ENCODE data around the gene MCTP1.

DNA sequence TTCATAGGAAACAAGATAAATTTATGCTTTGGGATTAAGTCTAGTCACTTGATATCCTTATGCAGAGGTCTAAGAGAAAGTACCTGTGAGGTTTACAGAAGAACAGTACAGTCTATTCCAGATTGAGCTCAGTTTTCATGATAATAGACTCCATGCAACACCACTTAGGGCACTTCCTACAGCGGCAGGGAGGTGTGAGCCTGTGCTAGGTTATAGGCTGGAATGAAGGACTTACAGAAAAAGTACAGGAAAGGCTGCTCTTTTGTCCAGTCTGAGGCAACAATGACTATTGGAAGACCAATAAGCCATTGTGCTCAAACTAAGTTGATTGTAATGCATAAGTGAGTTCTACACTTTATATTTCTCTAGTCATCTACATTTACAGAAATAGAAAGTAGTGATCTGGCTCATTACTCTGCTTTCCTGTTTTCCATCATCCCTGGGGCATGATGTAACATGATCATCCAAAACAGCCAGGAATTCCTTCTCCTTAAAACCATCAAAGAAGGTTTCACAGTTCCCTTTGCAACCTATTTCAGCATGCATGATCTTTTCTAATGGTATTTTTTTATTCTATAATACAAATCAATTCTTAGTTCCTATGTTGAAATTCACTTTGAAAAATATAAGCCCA lies 343.7 kb downstream of the MCTP1 start:
- TF ChIP-seq BHLHE40 (IDR thresholded peaks at IDR 0.05; ENCODE audit: borderline replicate concordance) (no peak), SP1 (IDR thresholded peaks at IDR 0.05) (no peak), FOXM1 (IDR thresholded peaks at IDR 0.05; ENCODE audit: borderline replicate concordance) (no peak), ELF4 (IDR thresholded peaks at IDR 0.05) (no peak), FOXK2 (IDR thresholded peaks at IDR 0.05) (no peak), FOXA1 (IDR thresholded peaks at IDR 0.05) (no peak), ZNF384 (IDR thresholded peaks at IDR 0.05) (no peak), TARDBP (IDR thresholded peaks at IDR 0.05) (no peak), LEF1 (IDR thresholded peaks at IDR 0.05; ENCODE audit: borderline replicate concordance) (no peak), ARNT (IDR thresholded peaks at IDR 0.05) (no peak), SUZ12 (IDR thresholded peaks at IDR 0.05) (no peak), CTBP1 (IDR thresholded peaks at IDR 0.05; ENCODE audit: borderline replicate concordance) (no peak)
- TF ChIP-seq, protein P1, sequence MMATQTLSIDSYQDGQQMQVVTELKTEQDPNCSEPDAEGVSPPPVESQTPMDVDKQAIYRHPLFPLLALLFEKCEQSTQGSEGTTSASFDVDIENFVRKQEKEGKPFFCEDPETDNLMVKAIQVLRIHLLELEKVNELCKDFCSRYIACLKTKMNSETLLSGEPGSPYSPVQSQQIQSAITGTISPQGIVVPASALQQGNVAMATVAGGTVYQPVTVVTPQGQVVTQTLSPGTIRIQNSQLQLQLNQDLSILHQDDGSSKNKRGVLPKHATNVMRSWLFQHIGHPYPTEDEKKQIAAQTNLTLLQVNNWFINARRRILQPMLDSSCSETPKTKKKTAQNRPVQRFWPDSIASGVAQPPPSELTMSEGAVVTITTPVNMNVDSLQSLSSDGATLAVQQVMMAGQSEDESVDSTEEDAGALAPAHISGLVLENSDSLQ (IDR thresholded peaks at IDR 0.05): no peak
